OCI-LY7 (cell line): ENCODE results near the gene FIGLA.

ENCODE experiments used
- CTCF ChIP-seq: fragments of 200-600 bp; sonication (generic); conservative IDR thresholded peaks from 2 replicates; pipeline ENCODE4 v1.5.1; 2014; ENCODE audit warnings: mild to moderate bottlenecking, antibody characterized with exemption, low read length, moderate library complexity, mixed read lengths
- EZH2phosphoT487 ChIP-seq: fragments of 200-600 bp; sonication (generic); IDR thresholded peaks from 2 replicates; pipeline ENCODE4 v1.6.1; 2018; ENCODE audit warnings: low read depth, borderline replicate concordance, mild to moderate bottlenecking, mixed run types, antibody characterized with exemption, low read length, moderate library complexity, mixed read lengths

GRCh38 chr2:70744397-70744796 lies 46.0 kb downstream of the FIGLA start:
- no peak for TF ChIP-seq CTCF
- no peak for TF ChIP-seq EZH2phosphoT487
